HUES64 (cell line): Measurements from ENCODE around the gene PBX4.

Experiments used
- H3K27ac ChIP-seq: 2 replicates; pipeline ENCODE4 v1.7.0; 2013; ENCODE audit warnings: low read depth, low read length, inconsistent platforms
- H3K27me3 ChIP-seq: 2 replicates; pipeline ENCODE4 v1.6.1; 2013; ENCODE audit warnings: mild to moderate bottlenecking, low read length; ENCODE audit not compliant: insufficient read depth
- H3K36me3 ChIP-seq: 2 replicates; pipeline ENCODE4 v1.6.1; 2013; ENCODE audit warnings: mild to moderate bottlenecking, low read length; ENCODE audit not compliant: insufficient read depth
- H3K4me1 ChIP-seq: 2 replicates; pipeline ENCODE4 v1.6.1; 2013; ENCODE audit warnings: mild to moderate bottlenecking, low read length, moderate library complexity; ENCODE audit not compliant: insufficient read depth
- H3K4me3 ChIP-seq: 2 replicates; pipeline ENCODE4 v1.5.1; 2013; ENCODE audit warnings: mild to moderate bottlenecking, low read length, moderate library complexity
- H3K9ac ChIP-seq: 2 replicates; pipeline ENCODE4 v1.6.1; 2013; ENCODE audit warnings: mild to moderate bottlenecking, low read depth, low read length
- H3K9me3 ChIP-seq: 2 replicates; pipeline ENCODE4 v1.6.1; 2013; ENCODE audit warnings: low read depth, low read length; ENCODE audit not compliant: insufficient read depth
- WGBS: fragments of 150-250, 120-280 bp; methylation state at CpG from one replicate; pipeline ENCODE4 v1.1.7; 2013; ENCODE audit warnings: missing lambda C conversion rate; 5-methylcytosine and 5-hydroxymethylcytosine counted together

PBX4 gene

DNA sequence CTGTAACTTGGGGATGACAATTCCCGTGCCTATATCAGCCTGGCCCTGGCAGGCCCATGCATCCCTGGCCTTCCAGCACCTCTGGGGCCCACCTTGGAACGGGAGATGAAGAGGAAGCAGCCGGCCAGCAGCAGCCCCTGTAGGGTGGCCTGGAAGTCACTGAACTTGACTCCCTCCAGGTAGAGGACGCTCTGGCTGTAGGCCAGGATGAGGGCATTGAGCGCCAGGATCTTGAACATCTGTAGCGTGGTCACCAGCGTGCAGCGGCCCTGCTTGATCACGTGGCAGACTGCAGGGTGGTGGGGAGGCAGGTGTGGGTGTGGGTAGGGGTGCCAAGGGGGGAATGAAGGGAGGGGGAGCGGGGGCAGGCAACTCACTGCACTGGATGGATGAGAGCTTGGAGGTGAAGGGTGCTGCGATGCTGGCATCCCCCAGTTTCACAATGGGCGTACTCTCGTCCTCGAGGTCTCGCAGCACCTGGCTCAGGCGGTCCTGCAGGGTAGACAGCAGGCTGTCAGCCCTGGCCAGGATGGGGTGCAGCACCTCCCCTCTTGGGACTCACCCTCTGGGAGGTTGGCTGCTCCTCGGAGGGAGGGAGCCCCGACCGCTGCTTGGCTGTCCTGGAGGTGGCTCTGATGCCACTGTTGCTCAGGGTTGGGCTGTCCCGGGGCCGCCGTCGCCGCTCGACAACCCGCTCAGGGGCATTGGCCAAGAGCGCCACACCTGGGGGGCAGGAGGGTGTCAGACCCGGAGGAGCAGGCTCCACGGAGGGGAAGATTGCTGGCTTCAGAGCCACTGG lies 28.7 kb upstream of the PBX4 start:
- H3K4me1 ChIP-seq: no peaks in the 10 kb centered on the region
- H3K27me3 ChIP-seq: no peaks in the 10 kb centered on the region
- H3K9ac ChIP-seq: no peak overlapping the region
- H3K4me3 ChIP-seq: no peak overlapping the region
- peaks cover 69% of the 10 kb centered on the region for H3K36me3 ChIP-seq
- no peaks in the 10 kb centered on the region for H3K9me3 ChIP-seq
- no peak overlapping the region for H3K27ac ChIP-seq
- 95% methylated on average over 29 of the region's 29 CpGs for WGBS

DNA sequence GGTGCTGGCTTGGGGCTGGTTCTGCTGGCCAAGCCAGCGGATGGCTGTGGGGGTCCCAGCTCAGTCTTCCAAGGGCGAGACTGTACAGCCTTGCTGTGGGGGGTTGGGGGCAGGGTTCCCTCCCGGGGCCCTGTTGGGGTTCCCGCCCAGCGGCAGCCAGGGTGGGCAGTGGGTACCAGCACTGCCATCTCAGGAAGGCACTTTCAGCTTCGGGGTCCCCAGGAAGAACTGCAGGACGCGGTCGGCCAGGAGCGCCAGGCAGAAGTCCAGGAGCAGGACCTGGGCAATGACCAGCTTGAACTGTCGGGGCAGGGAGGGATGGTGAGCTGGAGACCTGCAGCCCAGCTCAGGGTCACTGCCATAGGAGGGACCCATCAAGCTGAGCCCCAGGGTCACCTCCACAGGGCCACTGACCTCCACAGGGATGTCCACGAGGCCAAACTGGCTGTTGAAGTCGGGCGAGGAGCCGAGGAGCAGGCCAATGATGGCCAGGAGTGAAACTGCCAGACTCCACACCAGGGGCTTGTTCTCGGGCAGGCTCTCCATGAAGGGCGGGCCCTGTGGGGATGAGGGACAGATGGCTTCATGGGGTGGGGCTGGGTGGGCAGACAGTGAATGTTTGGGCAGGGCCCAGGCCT lies 26.9 kb upstream of the PBX4 start:
- Histone ChIP-seq H3K9ac (no peak overlapping the region), H3K27me3 (no peaks in the 10 kb centered on the region), H3K27ac (no peak overlapping the region), H3K4me3 (no peak overlapping the region), H3K4me1 (no peaks in the 10 kb centered on the region), H3K9me3 (no peaks in the 10 kb centered on the region), H3K36me3 (peaks cover 50% of the 10 kb centered on the region)
- 95% methylated on average over 17 of the region's 17 CpGs for WGBS

DNA sequence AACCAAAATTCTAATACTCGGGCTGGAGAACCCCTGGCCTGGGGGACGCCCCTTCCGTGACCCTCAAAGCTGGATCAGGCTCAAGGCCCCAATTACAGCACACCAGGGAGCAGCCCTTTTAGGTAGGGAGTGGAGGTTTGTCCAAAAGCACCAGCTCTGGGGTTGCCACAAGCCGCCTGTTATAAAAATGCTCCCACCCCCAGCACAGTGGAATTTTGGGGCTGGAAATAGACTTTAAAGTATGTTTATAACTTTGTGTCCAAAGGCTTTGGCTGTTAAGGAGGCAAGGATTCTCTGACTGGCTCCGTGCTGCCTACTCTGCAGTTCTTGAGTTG lies 25.5 kb upstream of the PBX4 start:
- no peaks in the 10 kb centered on the region for H3K9me3 ChIP-seq
- H3K27me3 ChIP-seq: no peaks in the 10 kb centered on the region
- no peak overlapping the region; the same call in 1 of the 2 replicates for H3K27ac ChIP-seq
- peaks cover 37% of the 10 kb centered on the region for H3K36me3 ChIP-seq
- no peaks in the 10 kb centered on the region for H3K4me1 ChIP-seq
- H3K4me3 ChIP-seq: peak overlapping the region; percentile 75; the same call in 1 of the 2 replicates
- no peak overlapping the region for H3K9ac ChIP-seq
- WGBS: 45% methylated on average over 4 of the region's 5 CpGs

DNA sequence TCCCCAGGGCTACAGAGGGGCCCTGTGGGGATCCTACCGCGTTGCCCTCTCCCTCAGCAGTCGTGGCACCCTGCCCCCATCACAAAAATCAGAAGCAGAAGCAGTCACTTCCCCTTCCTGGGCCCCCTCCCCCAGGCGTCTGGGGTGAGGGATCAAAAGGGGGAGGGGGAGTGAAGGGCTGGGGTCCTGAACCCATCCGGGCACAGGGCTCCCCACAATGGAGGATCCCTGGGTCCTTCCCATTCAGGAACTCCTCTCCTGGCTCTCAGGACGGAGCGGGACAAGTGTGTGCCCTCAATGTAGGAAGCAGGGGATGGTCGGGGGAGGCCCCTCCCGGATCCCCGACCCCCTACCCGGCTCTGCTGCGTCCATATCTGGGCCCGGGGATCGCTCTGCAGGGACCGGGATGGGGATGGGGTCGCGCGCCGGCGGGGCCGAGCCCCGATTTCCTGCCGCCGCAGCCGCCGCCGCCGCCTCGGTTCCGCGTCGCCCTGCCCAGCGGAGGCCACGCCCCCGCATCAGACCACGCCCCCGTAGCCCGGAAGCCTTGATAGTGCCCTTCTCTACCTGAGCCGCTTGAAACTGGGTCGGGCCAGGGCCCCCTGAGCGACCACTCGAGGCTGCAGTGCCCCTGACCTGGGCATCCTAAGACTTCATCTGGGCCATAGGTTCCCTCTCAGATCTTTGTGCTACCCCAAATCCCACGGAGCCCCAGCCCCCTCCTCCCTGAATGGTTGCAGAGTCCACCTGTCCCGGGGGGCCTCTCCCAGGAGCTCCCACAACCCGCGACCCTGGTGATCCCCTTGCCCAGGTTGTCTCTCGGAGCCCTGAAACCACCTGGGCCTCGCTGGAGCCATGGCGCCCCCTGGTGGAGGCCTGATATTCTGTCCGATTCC lies 24.9 kb upstream of the PBX4 start, which contains the start of gene GMIP:
GMIP (minus strand) TSS at position 500 of the 896 bp plus-strand sequence; CDS start at position 372, 128 bp downstream.
- peak within 1 kb of the TSS; percentile 83; the same call in 1 of the 2 replicates for H3K27ac ChIP-seq
- no peaks in the 10 kb centered on the region for H3K27me3 ChIP-seq
- H3K4me3 ChIP-seq: peak within 1 kb of the TSS; percentile 75
- peak within 1 kb of the TSS; percentile 70 for H3K9ac ChIP-seq
- H3K9me3 ChIP-seq: no peaks in the 10 kb centered on the region
- no peaks in the 10 kb centered on the region for H3K4me1 ChIP-seq
- WGBS: 1% methylated on average over 49 of the region's 50 CpGs
- peaks cover 36% of the 10 kb centered on the region for H3K36me3 ChIP-seq

DNA sequence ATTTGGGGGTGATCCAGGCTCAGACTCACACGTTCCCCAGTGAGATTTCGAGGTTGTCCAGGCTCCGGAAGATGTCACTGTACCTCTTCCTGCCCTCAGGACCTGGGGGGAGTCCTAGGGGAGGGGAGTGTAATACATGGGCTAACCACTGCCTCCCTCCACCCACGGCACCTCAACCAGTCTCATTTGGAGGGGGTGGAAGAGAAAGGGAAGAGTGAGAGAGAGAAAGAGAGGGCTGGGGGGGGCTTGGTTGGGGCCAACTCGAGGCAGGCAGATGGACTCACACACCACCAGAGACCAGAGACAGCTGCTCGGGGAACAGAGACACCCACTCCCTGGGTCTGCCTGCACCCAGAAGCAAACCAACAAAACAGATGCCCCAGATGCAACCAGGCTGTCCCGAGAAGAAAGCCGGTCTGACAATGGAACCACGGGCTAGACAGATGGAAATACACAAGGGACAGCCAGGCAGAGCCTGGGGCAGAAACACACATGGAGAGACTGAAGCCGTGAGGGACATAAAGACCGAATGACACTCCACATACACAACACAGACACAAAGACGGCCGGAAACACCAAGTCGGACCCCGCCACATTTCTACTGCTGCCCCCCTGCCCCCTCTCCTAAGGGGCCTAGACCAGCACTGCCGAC lies 24.1 kb upstream of the PBX4 start:
- Histone ChIP-seq H3K9ac (peak overlapping the region; percentile 70), H3K9me3 (no peaks in the 10 kb centered on the region), H3K36me3 (peaks cover 28% of the 10 kb centered on the region), H3K4me1 (no peaks in the 10 kb centered on the region), H3K4me3 (peak overlapping the region; percentile 75), H3K27ac (0 out of 2 replicates have a peak overlapping the region, but pooled peaks have one; percentile 43), H3K27me3 (no peaks in the 10 kb centered on the region)
- WGBS: 28% methylated on average over 15 of the region's 16 CpGs

DNA sequence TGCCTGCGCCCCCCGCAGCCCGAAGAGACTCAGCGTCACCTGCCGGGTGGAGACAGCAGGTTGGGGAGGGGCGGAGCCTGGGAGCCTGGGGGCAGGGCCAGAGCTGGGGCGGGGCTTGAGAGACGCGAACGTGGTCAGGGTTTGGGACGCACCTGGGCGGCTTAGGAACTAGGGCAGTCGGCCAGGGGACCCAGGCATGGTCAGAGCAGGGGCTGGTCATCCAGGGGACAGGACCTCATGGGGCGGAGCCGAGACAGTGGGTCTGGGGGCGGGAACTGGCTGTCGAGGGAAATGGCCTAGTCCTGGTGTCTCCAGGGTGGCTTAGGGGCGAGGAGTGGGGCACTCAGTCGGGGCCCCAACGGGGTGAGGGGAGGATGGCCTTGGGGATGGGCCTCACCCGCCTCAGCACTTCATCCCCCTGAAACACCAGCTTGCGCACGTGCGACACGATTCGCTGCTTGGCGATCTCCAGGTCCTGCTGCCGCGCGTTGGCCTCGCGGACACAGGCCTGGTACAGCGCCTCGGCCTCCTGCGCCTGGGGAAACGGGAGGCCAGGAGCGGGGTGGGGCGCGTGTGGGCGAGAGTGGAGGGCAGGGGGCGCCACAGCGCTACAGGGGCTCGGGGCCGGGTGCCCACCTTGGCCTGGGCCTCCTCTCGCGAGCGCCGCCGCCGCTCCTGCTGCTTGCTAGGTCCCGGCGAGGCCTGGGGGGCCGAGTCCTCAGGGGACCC lies 19.2 kb upstream of the PBX4 start:
- no peaks in the 10 kb centered on the region for H3K27me3 ChIP-seq
- H3K4me1 ChIP-seq: no peaks in the 10 kb centered on the region
- no peak overlapping the region for H3K9ac ChIP-seq
- WGBS: 87% methylated on average over 53 of the region's 53 CpGs
- no peaks in the 10 kb centered on the region for H3K9me3 ChIP-seq
- peaks cover 32% of the 10 kb centered on the region for H3K36me3 ChIP-seq
- no peak overlapping the region for H3K27ac ChIP-seq
- no peak overlapping the region for H3K4me3 ChIP-seq

DNA sequence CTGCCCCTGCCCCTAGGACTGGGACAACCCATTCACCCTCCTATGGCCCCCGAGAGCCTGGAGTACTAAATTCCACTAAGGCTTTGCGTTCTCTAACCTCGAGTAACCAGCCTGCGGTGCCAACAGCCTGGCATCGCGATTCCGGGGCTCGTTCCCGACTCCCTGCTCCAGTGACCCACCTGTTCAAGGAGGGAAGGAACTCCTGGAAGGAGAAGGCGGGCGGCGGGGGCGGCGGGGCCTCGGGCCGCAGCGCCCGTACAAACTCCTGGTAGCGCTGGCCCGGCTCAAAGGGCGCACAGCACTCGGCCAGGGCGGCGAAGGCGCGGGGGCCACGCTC lies 18.7 kb upstream of the PBX4 start:
- WGBS: 90% methylated on average over 27 of the region's 27 CpGs

DNA sequence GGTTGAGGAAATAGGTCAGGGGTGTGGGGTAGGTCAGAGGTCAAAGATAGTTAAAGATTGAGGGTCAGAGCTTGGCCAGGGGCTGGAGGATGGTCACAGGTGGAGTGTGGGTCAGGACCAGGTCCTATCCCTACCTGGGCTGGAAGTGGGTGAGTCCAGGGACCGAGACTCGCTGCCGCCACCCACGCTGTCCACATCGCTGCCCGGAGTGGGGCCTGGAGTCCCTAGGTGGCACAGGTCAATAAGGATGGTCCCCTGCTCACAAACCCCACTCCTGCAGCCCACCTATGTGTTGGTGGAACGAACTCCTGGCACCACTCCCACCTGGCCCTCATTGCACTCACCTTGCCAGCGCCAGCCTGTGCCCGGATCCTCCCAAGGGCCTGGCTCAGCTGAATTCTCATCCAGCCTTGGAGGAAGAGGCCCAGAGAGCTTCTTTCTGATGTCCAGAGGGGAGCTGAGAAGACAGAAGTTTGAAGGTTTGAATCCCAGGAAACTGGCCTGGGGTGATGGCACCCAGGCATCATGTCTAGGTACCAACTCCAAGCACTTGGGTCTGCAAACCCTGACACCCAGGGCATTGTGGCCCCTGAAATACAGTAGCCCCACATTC lies 18.2 kb upstream of the PBX4 start:
- Histone ChIP-seq H3K36me3 (peaks cover 35% of the 10 kb centered on the region), H3K9me3 (no peaks in the 10 kb centered on the region), H3K4me3 (no peak overlapping the region), H3K4me1 (no peaks in the 10 kb centered on the region), H3K27me3 (no peaks in the 10 kb centered on the region), H3K27ac (no peak overlapping the region), H3K9ac (no peak overlapping the region)
- 93% methylated on average over 9 of the region's 9 CpGs for WGBS

More for the DNA sequence above, 18.7 kb upstream of the PBX4 start:
- no peak overlapping the region for H3K27ac ChIP-seq
- no peak overlapping the region for H3K4me3 ChIP-seq
- H3K4me1 ChIP-seq: no peaks in the 10 kb centered on the region
- H3K9me3 ChIP-seq: no peaks in the 10 kb centered on the region
- H3K27me3 ChIP-seq: no peaks in the 10 kb centered on the region
- no peak overlapping the region for H3K9ac ChIP-seq
- H3K36me3 ChIP-seq: peaks cover 35% of the 10 kb centered on the region

DNA sequence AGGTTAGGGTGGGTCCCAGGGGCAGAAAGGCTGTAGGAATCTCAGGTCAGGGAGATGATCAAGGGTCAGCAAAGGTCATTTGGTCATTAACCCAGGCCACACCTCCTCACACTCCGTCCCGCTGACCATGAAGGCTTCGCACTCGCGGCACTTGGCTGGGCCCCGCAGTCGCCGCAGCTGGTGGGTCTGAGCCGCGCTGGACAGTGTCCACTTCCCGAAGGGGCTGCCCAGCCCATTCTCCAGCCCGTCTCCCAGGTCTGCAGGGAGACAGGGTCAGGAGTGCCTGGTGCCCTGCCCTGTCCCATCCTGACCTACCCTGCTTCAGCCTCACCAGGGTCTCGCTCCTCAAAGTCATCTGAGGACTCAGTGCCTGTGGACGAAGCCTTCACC lies 16.8 kb upstream of the PBX4 start:
- H3K4me1 ChIP-seq: no peaks in the 10 kb centered on the region
- H3K9me3 ChIP-seq: no peaks in the 10 kb centered on the region
- H3K36me3 ChIP-seq: peaks cover 35% of the 10 kb centered on the region
- no peak overlapping the region for H3K27ac ChIP-seq
- no peak overlapping the region for H3K4me3 ChIP-seq
- H3K27me3 ChIP-seq: no peaks in the 10 kb centered on the region
- no peak overlapping the region for H3K9ac ChIP-seq
- 93% methylated on average over 14 of the region's 14 CpGs for WGBS
